Breast epithelium (tissue), 3 donors: ENCODE data around the gene LDLRAD4.

ENCODE experiments used
- CTCF ChIP-seq, 3 donors: fragments of 450-650 bp; IDR thresholded peaks; one replicate each; pipeline ENCODE4 v1.5.1; 2016 to 2017; ENCODE audit warnings: antibody characterized with exemption in 3 of 3, mild to moderate bottlenecking in 3 of 3, moderate library complexity in 3 of 3
- POLR2A ChIP-seq: fragments of 450-650 bp; IDR thresholded peaks from one replicate; pipeline ENCODE4 v1.6.1; 2016; ENCODE audit warnings: antibody characterized with exemption, mild to moderate bottlenecking, moderate library complexity
- POLR2AphosphoS5 ChIP-seq, 3 donors: sonication (generic); formaldehyde crosslinking; IDR thresholded peaks; one replicate each; pipeline ENCODE4 v1.6.1; 2017; ENCODE audit warnings: antibody characterized with exemption in 3 of 3

- TF ChIP-seq CTCF (IDR thresholded peaks at IDR 0.05) (no peak), POLR2A (no peak), POLR2AphosphoS5 (IDR thresholded peaks at IDR 0.05) (no peak)
Measured at GRCh38 chr18:13181765-13182164, 36.8 kb upstream of the LDLRAD4 start.
